Gastrocnemius medialis (tissue), 4 donors: Measurements from ENCODE around the gene CHCHD6. TPM values are rescaled to one million over a fixed set of nuclear protein-coding genes. Genes with fewer than 3 reads are reported as not detected.

Source experiments
- ATAC-seq, 2 donors: fragments of 150-250 bp; one replicate each; pipeline ENCODE4 v1.9.1; 2016
- DNase-seq, 2 donors: peaks; one replicate each; pipeline ENCODE4 v3.0.0-alpha.2; 2019
- H3K27ac ChIP-seq, 4 donors: fragments of 200-600 bp; sonication (generic); 1 replicate in 1 of 4; 2 replicates in 3 of 4; pipeline ENCODE4 v1.5.1; 2016 to 2018; ENCODE audit warnings: mild to moderate bottlenecking in 2 of 4, moderate library complexity in 1 of 4
- H3K27me3 ChIP-seq, 3 donors: fragments of 200-600 bp; sonication (generic) in 2 of 3; 1 replicate in 1 of 3; 2 replicates in 2 of 3; pipeline versions ENCODE4 v1.5.1 to v1.6.0; 2016 to 2019; ENCODE audit warnings: mild to moderate bottlenecking in 1 of 3, moderate library complexity in 1 of 3
- H3K36me3 ChIP-seq, 2 donors: fragments of 200-600 bp; sonication (generic) in 1 of 2; one replicate each; pipeline ENCODE4 v1.5.1; 2017 to 2018
- H3K4me1 ChIP-seq, 2 donors: fragments of 200-600 bp; sonication (generic) in 1 of 2; one replicate each; pipeline ENCODE4 v1.5.1; 2016 to 2017; ENCODE audit warnings: mild to moderate bottlenecking in 2 of 2
- H3K4me3 ChIP-seq, 4 donors: fragments of 200-600 bp; sonication (generic) in 3 of 4; 1 replicate in 1 of 4; 2 replicates in 3 of 4; pipeline ENCODE4 v1.5.1; 2016 to 2019; ENCODE audit warnings: mild to moderate bottlenecking in 2 of 4
- H3K9me3 ChIP-seq, 3 donors: fragments of 200-600 bp; sonication (generic) in 2 of 3; 1 replicate in 1 of 3; 2 replicates in 2 of 3; pipeline ENCODE4 v1.5.1; 2016 to 2019
- POLR2A ChIP-seq, 2 donors: fragments of 450-650 bp; IDR thresholded peaks; one replicate each; pipeline ENCODE4 v1.6.1; 2017; ENCODE audit warnings: antibody characterized with exemption in 2 of 2, mild to moderate bottlenecking in 2 of 2, moderate library complexity in 2 of 2
- in situ Hi-C, 4 donors: fragments of 200-750 bp; cut with MboI; loops; one replicate each; pipeline versions ENCODE4 v1.15.0 to v1.8.0; 2017; ENCODE audit warnings: low sequenced_read_pairs in 4 of 4
- intact Hi-C: fragments of 100-400 bp; cut with DNase I; formaldehyde crosslinking; loops from one replicate; pipeline ENCODE4 v1.15.1; 2023; ENCODE audit warnings: low total_unique reads
- total RNA-seq, 4 donors: library from RNA; depleted of rRNA; stranded (reverse); fragments of >200 nt; gene quantifications; one replicate each; pipeline versions ENCODE4 v1.1.0 to v1.2.3, GENCODE V29; 2016
- TF ChIP-seq, protein P1 (sequence below), 5 experiments: fragments of 450-650 bp in 3 of 5; fragments of 200-600 bp in 2 of 5; sonication (generic) in 2 of 5; IDR thresholded peaks in 4 of 5; conservative IDR thresholded peaks in 1 of 5; 1 replicate in 4 of 5; 2 replicates in 1 of 5; pipeline ENCODE4 v1.5.1; 2016 to 2019; ENCODE audit warnings: antibody characterized with exemption in 5 of 5, mild to moderate bottlenecking in 3 of 5, moderate library complexity in 3 of 5

The CHCHD6 gene
- total RNA-seq, 4 donors from 2014 or later: 2.7 to 4.2 (median 3.4) TPM

DNA sequence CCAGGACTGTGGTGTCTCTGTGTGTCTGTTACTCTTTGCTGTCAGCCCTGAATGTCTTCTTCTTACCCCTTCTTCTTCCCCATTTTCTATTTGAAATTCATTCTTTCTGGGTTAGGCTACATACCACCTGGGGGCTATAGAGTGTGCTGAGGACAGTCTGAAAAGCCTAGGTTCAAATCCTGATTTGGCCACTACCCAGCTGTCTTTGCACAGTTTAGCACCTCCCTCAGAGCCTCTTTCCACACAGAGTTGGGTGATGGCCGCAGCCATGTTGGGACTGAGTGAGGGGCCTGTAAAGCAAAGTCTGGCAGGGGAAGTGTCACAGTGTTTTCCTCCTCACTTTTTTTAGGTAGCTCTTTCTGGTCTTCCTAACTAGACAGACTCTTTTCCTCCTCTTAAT is 113.7 kb downstream of the CHCHD6 start:
- ATAC-seq: no peak

DNA sequence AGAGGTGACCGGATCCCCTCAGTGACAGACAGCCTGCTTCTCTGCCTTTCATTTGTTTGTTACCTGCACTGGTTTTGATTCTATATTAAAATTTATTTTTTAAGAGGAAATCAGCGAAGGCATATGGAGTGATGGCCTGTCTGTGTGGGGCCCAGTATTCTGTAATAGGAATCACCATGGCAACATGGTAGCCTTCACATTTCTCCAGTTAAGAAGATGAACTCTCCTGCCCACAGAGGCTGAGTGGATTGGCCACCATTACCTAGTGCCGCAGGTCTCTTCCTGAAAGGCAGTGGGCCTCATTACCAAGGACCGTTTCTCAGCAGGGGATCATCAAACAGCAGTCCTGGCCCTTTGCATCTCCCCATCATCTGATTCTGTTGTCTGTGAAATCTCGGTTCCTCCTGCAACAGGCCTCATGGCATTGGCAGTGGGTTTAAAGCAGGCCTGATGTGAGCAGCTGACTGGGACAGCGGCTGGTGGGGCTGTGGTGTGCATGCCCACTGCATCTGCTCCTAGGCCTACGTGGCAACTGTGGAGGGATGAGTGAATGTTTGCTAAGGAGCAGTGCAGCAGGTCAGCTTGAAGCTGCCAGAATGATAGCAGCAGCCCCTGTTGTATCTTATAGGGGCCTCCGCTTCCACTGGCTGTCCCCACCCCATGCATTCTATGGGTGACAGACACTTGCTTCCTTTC is 114.5 kb downstream of the CHCHD6 start:
- Histone ChIP-seq H3K9me3 (no peaks in the 10 kb centered on the region), H3K4me3 (no peak overlapping the region), H3K4me1 (peaks cover 15 to 18% of the 10 kb centered on the region in 2 donors), H3K27me3 (no peaks in the 10 kb centered on the region), H3K27ac (no peak overlapping the region), H3K36me3 (no peaks in the 10 kb centered on the region)
- intact Hi-C loops (no loop called here), in situ Hi-C loops (no loop called here)
- no peak for DNase-seq
- no peak for ATAC-seq
- no peak for TF ChIP-seq POLR2A (IDR thresholded peaks at IDR 0.05)
- TF ChIP-seq, protein P1, sequence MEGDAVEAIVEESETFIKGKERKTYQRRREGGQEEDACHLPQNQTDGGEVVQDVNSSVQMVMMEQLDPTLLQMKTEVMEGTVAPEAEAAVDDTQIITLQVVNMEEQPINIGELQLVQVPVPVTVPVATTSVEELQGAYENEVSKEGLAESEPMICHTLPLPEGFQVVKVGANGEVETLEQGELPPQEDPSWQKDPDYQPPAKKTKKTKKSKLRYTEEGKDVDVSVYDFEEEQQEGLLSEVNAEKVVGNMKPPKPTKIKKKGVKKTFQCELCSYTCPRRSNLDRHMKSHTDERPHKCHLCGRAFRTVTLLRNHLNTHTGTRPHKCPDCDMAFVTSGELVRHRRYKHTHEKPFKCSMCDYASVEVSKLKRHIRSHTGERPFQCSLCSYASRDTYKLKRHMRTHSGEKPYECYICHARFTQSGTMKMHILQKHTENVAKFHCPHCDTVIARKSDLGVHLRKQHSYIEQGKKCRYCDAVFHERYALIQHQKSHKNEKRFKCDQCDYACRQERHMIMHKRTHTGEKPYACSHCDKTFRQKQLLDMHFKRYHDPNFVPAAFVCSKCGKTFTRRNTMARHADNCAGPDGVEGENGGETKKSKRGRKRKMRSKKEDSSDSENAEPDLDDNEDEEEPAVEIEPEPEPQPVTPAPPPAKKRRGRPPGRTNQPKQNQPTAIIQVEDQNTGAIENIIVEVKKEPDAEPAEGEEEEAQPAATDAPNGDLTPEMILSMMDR (IDR thresholded peaks at IDR 0.05 in 4 of 5, conservative IDR thresholded peaks at IDR 0.05 in 1 of 5): no peak

More for the DNA sequence above, 113.7 kb downstream of the CHCHD6 start:
- no peak overlapping the region for H3K4me3 ChIP-seq
- no peak for DNase-seq
- no peak overlapping the region for H3K27ac ChIP-seq
- intact Hi-C loops (no loop called here), in situ Hi-C loops (no loop called here)
- no peaks in the 10 kb centered on the region for H3K36me3 ChIP-seq
- no peaks in the 10 kb centered on the region for H3K27me3 ChIP-seq
- peaks cover 15 to 18% of the 10 kb centered on the region in 2 donors for H3K4me1 ChIP-seq
- H3K9me3 ChIP-seq: no peaks in the 10 kb centered on the region
- TF ChIP-seq, protein P1 (IDR thresholded peaks at IDR 0.05 in 4 of 5, conservative IDR thresholded peaks at IDR 0.05 in 1 of 5): no peak
- TF ChIP-seq POLR2A (IDR thresholded peaks at IDR 0.05): no peak

DNA sequence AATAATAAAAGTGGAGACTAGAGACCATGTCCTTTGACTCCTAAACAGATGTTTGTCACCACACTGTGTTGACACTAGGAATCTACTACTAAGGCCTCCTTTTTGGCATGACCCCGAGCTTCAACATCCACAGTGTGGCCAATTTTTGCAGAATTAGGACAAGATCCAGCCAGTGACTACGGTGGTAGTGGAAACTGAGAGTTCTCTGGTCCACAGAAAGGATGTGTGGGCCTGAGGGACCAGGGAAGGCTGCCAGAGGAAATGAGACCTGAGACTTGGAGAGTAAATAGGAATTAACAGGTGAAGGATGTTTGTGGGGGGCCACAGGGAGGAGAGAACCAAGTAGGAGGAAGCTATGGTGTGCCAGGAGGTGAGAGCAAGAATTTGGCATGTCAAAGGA is 122.7 kb downstream of the CHCHD6 start:
- intact Hi-C loops (no loop called here), in situ Hi-C loops (no loop called here)
- TF ChIP-seq POLR2A (IDR thresholded peaks at IDR 0.05): no peak
- TF ChIP-seq, protein P1 (IDR thresholded peaks at IDR 0.05 in 4 of 5, conservative IDR thresholded peaks at IDR 0.05 in 1 of 5): no peak
- Histone ChIP-seq H3K4me1 (peaks cover 3 to 4% of the 10 kb centered on the region in 2 donors), H3K36me3 (no peaks in the 10 kb centered on the region), H3K27ac (peak overlapping the region; percentile 48 to 57 (median 51)), H3K9me3 (no peaks in the 10 kb centered on the region), H3K4me3 (no peak overlapping the region), H3K27me3 (no peaks in the 10 kb centered on the region)
- DNase-seq (peak in 1 of 2 donors; percentile 25), ATAC-seq (peak in 1 of 2 donors; percentile 26)

DNA sequence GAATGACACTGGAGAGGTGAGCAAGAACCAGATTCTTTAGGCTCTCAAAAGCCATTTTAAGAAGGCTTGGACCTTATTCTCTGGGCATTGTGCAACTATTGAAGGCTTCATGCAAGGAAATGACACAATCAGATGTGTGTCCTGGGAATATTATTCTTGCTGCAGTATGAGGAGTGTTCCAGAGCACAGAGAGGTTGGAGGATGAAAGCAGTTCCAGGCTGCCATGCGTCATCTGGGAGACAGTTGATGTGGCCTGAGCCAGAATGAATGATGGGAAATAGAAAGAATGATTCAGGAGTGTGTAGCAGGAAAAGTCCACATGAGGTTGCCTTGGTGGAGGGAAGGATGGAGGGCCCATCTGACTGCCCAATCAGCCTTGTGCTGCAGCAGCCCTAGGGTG is 123.1 kb downstream of the CHCHD6 start:
- no peaks in the 10 kb centered on the region for H3K36me3 ChIP-seq
- H3K4me1 ChIP-seq: peaks cover 3 to 4% of the 10 kb centered on the region in 2 donors
- DNase-seq: peak; percentile 11 to 68
- H3K9me3 ChIP-seq: no peaks in the 10 kb centered on the region
- no peaks in the 10 kb centered on the region for H3K27me3 ChIP-seq
- TF ChIP-seq, protein P1 (IDR thresholded peaks at IDR 0.05 in 4 of 5, conservative IDR thresholded peaks at IDR 0.05 in 1 of 5): no peak
- no peak for TF ChIP-seq POLR2A (IDR thresholded peaks at IDR 0.05)
- intact Hi-C loops: no loop called here
- ATAC-seq: peak; percentile 86 to 87
- in situ Hi-C loops: no loop called here
- H3K4me3 ChIP-seq: no peak overlapping the region
- peak overlapping the region; percentile 48 to 54 (median 51) for H3K27ac ChIP-seq
